Epithelial cell of esophagus (primary cell): ENCODE measurements around the gene RBX1.
"Not testable (repeated sequence)": the region's sequence is repeated elsewhere in the genome, so short reads cannot be mapped to it uniquely, and the experiment has no call there.

Experiments
- DNase-seq: peaks from one replicate; pipeline ENCODE4 v3.0.0; 2010; ENCODE audit warnings: low read depth
- H3K4me3 ChIP-seq: 2 replicates; pipeline ENCODE4 v1.5.1; 2011; ENCODE audit warnings: mild to moderate bottlenecking, low read length, control low read depth
- TF ChIP-seq, protein P1 (sequence below): IDR thresholded peaks from 2 replicates; pipeline ENCODE4 v1.5.1; 2011; ENCODE audit warnings: low read depth, mild to moderate bottlenecking, low read length, control low read depth, inconsistent platforms; ENCODE audit not compliant: insufficient read depth; ENCODE audit errors: missing control alignments

The RBX1 gene

DNA sequence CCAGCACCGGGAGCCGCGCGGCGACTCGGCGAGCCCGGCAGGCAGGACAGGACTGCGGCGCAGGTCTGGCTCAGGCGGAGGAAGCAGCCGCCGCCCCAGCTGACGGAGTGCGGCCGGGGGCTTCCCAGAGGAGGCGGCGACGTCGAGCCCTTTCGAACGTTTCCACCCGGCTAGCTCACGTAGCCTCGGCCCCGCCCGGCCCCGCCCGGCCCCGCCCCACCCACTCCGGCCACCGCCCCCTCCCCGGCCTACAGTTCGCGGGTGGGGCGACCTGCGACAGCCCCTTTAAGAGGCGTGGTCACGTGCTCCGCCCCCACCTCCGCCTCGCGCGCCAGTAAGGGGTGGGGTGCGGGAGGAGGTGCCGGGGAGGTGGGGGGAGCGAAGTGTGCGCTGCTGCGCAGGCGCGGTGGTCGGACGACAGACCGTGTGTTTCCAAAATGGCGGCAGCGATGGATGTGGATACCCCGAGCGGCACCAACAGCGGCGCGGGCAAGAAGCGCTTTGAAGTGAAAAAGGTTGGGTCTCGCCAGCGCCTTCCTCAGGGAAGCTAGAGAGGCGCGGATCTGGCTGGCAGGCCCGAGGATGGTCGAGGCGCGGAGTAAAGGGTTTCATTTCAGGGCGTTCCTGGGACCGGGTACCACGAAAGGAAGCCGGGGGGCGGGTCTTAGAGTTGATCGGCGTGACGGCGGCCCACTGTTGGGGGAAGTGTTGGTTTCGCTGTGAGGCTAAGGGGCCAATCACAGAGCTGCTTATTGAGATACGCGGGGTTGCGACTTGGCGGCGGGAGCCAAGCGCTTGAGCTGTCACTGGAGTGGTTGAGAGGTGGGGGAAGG, at the start of gene RBX1:
RBX1 (plus strand) TSS at position 417 of the 833 bp plus-strand sequence; CDS start at position 438, 21 bp downstream.
- peak; percentile 99 for DNase-seq
- peak within 1 kb of the TSS; percentile 89 for H3K4me3 ChIP-seq
- TF ChIP-seq, protein P1, sequence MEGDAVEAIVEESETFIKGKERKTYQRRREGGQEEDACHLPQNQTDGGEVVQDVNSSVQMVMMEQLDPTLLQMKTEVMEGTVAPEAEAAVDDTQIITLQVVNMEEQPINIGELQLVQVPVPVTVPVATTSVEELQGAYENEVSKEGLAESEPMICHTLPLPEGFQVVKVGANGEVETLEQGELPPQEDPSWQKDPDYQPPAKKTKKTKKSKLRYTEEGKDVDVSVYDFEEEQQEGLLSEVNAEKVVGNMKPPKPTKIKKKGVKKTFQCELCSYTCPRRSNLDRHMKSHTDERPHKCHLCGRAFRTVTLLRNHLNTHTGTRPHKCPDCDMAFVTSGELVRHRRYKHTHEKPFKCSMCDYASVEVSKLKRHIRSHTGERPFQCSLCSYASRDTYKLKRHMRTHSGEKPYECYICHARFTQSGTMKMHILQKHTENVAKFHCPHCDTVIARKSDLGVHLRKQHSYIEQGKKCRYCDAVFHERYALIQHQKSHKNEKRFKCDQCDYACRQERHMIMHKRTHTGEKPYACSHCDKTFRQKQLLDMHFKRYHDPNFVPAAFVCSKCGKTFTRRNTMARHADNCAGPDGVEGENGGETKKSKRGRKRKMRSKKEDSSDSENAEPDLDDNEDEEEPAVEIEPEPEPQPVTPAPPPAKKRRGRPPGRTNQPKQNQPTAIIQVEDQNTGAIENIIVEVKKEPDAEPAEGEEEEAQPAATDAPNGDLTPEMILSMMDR, result no peak

DNA sequence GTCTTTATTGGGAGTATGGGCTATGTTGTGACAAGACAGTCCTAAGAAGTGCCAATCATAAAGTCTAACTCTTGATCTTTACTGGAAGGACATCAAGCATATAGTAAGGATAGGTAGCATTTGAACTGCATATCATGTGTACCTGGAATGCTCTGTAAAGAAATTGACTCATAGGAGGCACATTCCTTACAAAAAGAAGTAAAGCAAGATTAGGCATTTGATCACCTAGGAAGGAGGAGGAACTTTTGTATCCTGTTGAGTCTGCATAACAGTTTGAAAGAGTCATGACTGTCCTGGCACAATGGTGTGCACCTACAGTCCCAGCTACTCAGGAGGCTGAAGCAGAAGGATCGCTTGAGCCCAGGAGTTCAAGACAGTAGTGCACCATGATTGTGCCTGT, 47.1 kb upstream of the RBX1 start:
- H3K4me3 ChIP-seq, result no peak overlapping the region
- TF ChIP-seq, protein P1, result no peak
- DNase-seq, result peak; percentile 50

DNA sequence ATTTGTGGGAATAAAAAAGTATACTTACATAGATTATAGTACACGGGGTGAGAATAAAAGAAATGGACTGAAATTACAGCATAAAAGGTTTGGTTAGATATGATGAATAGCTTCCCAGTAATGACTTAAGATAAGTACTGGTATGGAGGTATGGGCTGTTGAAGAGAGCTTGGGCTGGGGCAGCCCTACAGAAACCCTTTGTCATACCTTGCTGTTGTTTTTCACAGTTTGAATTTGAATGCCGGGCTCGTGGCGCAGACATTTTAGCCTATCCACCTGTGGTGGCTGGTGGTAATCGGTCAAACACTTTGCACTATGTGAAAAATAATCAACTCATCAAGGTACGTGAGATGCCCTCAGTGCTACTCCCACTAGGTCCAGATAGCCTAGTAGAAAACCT, 42.3 kb upstream of the RBX1 start:
- TF ChIP-seq, protein P1, result no peak
- no peak overlapping the region for H3K4me3 ChIP-seq
- no peak for DNase-seq

DNA sequence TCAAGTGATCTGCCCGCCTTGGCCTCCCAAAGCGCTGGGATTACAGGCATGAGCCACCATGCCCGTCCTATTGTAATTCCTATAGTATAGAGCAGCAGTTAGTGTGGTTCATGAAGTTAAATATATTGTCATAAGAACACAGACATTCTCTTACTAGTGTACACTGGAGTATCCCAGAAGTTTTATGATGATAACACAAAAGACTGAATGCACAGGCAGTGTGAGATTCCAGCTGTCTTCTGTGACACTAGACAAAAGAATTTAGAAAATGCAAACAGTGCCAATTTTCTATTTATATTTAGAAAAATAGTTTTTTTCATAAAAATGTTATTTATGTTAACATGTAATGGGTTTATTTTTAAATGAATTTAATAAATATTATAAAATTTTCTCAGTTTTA, 39.4 kb upstream of the RBX1 start:
- no peak overlapping the region for H3K4me3 ChIP-seq
- DNase-seq, result no peak
- TF ChIP-seq, protein P1, result no peak

DNA sequence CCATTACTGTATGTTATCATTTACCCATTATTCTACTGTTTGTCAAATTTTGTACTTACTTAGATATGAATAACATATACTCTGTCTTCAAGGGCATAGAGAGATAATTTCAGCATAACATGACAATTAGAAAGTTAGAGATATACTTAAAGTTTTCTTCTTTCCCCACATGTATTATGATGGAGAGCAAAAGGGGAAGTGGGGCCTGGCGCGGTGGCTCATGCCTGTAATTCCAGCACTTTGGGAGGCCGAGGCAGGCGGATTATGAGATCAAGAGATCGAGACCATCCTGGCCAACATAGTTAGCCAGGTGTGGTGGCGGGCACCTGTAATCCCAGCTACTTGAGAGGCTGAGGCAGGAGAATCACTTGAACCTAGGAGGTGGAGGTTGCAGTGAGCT, 38.2 kb upstream of the RBX1 start:
- not testable (repeated sequence) for H3K4me3 ChIP-seq, DNase-seq

DNA sequence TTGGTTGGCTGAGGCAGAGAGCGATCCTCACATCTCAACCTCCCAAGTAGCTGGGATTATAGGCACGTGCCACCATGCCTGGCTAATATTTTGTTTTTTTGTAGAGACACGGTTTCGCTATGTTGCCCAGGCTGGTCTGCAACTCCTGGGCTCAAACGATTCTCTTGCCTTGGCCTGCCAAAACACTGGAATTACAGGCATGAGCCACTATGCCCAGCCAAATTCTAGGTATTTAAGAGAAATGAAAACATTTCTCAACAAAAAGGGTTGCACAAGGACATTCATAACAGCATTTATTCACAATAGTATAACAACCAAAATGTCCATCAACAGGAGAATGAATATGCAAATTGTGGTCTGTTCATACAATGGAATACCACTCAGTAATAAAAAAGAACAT, 31.7 kb upstream of the RBX1 start:
- DNase-seq, result no peak

DNA sequence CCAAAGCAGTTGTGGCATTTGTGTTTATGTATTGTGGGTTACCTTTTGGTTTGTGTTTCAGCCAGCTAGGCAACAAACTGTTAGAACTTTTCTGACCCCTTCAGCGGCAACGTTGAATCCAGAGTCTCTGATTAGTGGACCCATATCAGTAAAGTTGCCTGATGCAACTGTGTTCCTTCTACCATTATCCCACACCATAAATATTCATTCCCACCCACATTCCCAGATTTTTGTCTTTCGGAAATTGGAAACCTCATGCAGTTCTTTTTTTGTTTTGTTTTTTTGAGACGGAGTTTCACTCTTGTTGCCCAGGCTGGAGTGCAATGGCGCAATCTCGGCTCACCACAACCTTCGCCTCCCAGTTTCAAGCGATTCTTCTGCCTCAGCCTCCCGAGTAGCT, 30.7 kb upstream of the RBX1 start:
- no peak overlapping the region for H3K4me3 ChIP-seq
- no peak for DNase-seq
- TF ChIP-seq, protein P1, result no peak

More for the DNA sequence above, 31.7 kb upstream of the RBX1 start:
- H3K4me3 ChIP-seq, result no peak overlapping the region
- TF ChIP-seq, protein P1, result no peak
